ENCODE data around the gene SUOX. TPM values are rescaled to one million over a fixed set of nuclear protein-coding genes. Genes with fewer than 3 reads are reported as not detected.

The SUOX gene
- total and polyA plus RNA-seq, 2 of the 4 experiments (the other 2 are of a cell fraction): 17.8 to 19.4 TPM

DNA sequence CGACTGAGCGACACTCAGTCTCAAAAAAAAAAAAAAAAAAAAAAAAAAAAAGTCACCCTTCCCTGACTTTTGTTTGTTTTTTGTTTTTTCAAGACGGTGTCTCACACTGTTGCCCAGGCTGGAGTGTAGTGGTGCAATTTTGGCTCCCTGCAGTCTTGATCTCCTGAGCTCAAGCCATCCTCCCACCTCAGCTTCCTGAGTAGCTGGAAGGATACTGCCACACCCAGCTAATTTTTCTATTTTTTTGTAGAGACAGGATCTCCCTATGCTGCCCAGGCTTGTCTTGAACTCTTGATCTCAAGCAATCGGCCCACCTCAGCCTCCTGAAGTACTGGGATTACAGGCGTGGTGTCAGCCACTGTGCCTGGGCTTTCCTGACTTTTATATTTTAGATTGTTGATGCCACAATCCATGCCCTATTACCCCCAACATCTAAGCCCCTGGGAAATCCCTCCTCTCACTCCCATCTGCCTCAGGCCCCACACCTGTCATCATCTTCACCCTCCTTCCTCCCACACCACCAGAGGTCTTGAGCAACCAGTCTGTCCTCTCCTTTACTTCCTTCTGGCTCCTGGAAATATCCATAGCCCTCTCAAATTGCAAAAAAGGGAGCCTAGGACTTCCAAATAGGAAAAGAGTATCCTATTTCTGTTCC lies 31.6 kb downstream of the SUOX start:
- Histone ChIP-seq H2BK5ac (ENCODE audit: low read depth, low read length, poor library complexity, severe bottlenecking) (no peak overlapping the region), H3K9me3 (ENCODE audit: control insufficient read depth, insufficient read depth, low read length) (no peaks in the 10 kb centered on the region), H4K20me1 (ENCODE audit: insufficient read depth, low read length) (no peaks in the 10 kb centered on the region), H3K9me1 (ENCODE audit: insufficient read depth, low read length) (no peaks in the 10 kb centered on the region), H3K18ac (ENCODE audit: low read depth, low read length) (no peak overlapping the region), H3K4ac (ENCODE audit: low read depth, low read length) (no peak overlapping the region), H3K14ac (replicated peaks; ENCODE audit: low read depth, low read length) (no peak overlapping the region), H3K23ac (ENCODE audit: low read depth, low read length) (no peak overlapping the region), H3K9ac (ENCODE audit: low read depth, low read length) (no peak overlapping the region), H2AK9ac (replicated peaks; ENCODE audit: low read depth, low read length, poor library complexity) (peak overlapping the region; percentile 40), H4K91ac (ENCODE audit: insufficient read depth, low read depth, low read length) (no peak overlapping the region), H3K56ac (ENCODE audit: extremely low read depth, insufficient read depth, low read length) (no peak overlapping the region), H3K4me2 (ENCODE audit: low read depth, low read length) (no peak overlapping the region), H3K27me3 (ENCODE audit: control insufficient read depth, insufficient read depth, low read length) (no peaks in the 10 kb centered on the region), H4K5ac (ENCODE audit: low read depth, low read length) (no peak overlapping the region), H3K27ac (ENCODE audit: insufficient read depth, low read length) (no peak overlapping the region), H2AFZ (replicated peaks; ENCODE audit: low read length, poor library complexity) (no peak overlapping the region), H3K79me1 (ENCODE audit: low read depth in 1 of 2, low read length in 2 of 2) (no peaks in the 10 kb centered on the region; a peak in 1 of 4 replicates), H2BK120ac (ENCODE audit: low read depth, low read length) (no peak overlapping the region), H3K36me3 (ENCODE audit: control insufficient read depth, insufficient read depth, low read length) (peaks cover 37% of the 10 kb centered on the region), H4K8ac (ENCODE audit: low read depth in 2 of 2, low read length in 2 of 2) (no peak overlapping the region), H2BK15ac (ENCODE audit: low read depth, low read length) (no peak overlapping the region), H2AK5ac (ENCODE audit: low read depth, low read length) (no peak overlapping the region), H2BK20ac (ENCODE audit: low read depth, low read length) (no peak overlapping the region), H3K4me1 (ENCODE audit: control insufficient read depth, insufficient read depth, low read length) (peaks cover 2% of the 10 kb centered on the region; the same call in 1 of the 2 replicates), H3K4me3 (ENCODE audit: insufficient read depth, low read depth, low read length) (no peak overlapping the region)
- ATAC-seq (ENCODE audit: low read depth) (no peak), DNase-seq (no peak)
- BruUV-seq (replicated peaks): no TSS peak
- TF ChIP-seq MAFK (IDR thresholded peaks at IDR 0.05; ENCODE audit: low read depth, low read length) (no peak), NFE2L2 (IDR thresholded peaks at IDR 0.05; ENCODE audit: low read depth, low read length) (no peak), MAZ (IDR thresholded peaks at IDR 0.05; ENCODE audit: borderline replicate concordance, low read depth, low read length) (no peak), FOS (IDR thresholded peaks at IDR 0.05; ENCODE audit: low read depth, low read length) (no peak), RAD21 (IDR thresholded peaks at IDR 0.05; ENCODE audit: low read length) (no peak)
- WGBS, 2 experiments (ENCODE audit: extremely low coverage in 2 of 2, insufficient read length in 1 of 2): no CpG with 5 or more reads among the region's 5 CpGs
- ChIA-PET CTCF (interaction anchor here (0.8 to 1.6 kb wide), 4 partner anchors 8 to 290 kb away, joined by 3 to 8 read pairs (median 4); no protein-coding TSS in a partner anchor), POLR2A (ENCODE audit: unreplicated experiment) (no interaction called here)
- intact Hi-C loops (cut with micrococcal nuclease): loop anchor here (1.0 kb wide), 3 partner anchors 7 to 289 kb away; partner anchors contain the start of gene IKZF4
- dilution Hi-C loops (cut with HindIII; ENCODE audit: low sequenced_read_pairs, unreplicated experiment): no loop called here
- in situ Hi-C loops (cut with MboI; ENCODE audit: low sequenced_read_pairs): no loop called here

Data from IMR-90 (cell line).